ENCODE measurements around the gene RIMBP2.

The RIMBP2 gene

DNA sequence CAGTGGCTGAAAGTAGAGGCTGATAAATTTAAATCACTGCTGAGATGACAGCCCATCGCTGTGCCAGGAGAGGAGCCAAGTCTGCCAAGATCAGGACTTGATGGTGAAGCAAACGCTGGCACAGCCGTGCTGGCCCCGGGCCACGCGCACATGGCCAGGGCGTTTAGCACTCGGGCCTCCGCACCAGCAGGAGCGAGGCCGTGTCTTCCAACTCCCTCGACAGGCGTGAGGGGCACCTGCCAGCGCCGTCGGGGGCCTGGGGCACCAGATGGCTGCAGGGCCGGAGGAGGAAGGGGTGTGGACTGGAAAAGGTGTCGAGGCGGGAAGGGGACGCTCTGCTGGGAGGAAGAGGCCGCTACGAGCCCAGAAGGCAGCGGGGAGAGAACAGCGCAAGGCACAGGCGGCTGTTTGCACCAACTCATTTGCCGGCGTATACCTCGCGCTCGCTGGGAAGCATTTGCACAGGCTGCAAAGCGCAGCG is 29.5 kb downstream of the RIMBP2 start:
- Histone ChIP-seq H3K4me3 (ENCODE audit: low read length) (no peak overlapping the region), H3K36me3 (ENCODE audit: control insufficient read depth, insufficient read depth, low read length, severe bottlenecking) (no peaks in the 10 kb centered on the region), H3K27me3 (replicated peaks; ENCODE audit: control insufficient read depth, insufficient read depth, low read length) (no peaks in the 10 kb centered on the region), H3K4me1 (ENCODE audit: control insufficient read depth, insufficient read depth, low read length) (no peaks in the 10 kb centered on the region), H3K9ac (ENCODE audit: low read length) (no peak overlapping the region), H3K9me3 (ENCODE audit: control insufficient read depth, low read length) (no peaks in the 10 kb centered on the region)
- no peak for DNase-seq (ENCODE audit: low read depth)

DNA sequence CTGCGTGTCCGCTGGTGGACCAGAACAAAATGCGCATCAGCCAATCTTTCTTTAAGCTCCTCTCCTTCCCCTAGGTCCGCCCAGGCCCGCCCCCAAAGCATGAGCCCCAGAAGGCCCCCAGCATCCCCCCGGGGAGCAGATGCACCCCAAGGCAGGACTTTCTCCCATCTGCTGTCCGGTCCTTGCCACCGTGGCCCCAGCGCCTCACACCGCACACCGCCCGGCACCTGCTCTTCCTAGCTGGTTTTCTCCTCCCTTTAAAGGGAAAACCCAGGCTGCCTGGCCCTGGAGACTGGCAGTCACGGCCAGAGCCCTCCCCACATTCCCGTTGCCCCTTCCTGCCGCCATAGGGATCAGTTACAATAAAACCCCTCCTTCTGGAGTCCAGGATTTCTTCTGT is 30.2 kb downstream of the RIMBP2 start:
- no peaks in the 10 kb centered on the region for H3K4me1 ChIP-seq (ENCODE audit: control insufficient read depth, insufficient read depth, low read length)
- no peak for DNase-seq (ENCODE audit: low read depth)
- no peaks in the 10 kb centered on the region for H3K9me3 ChIP-seq (ENCODE audit: control insufficient read depth, low read length)
- no peak overlapping the region for H3K9ac ChIP-seq (ENCODE audit: low read length)
- H3K27me3 ChIP-seq (replicated peaks; ENCODE audit: control insufficient read depth, insufficient read depth, low read length) = no peaks in the 10 kb centered on the region
- no peaks in the 10 kb centered on the region for H3K36me3 ChIP-seq (ENCODE audit: control insufficient read depth, insufficient read depth, low read length, severe bottlenecking)
- H3K4me3 ChIP-seq (ENCODE audit: low read length) = no peak overlapping the region

DNA sequence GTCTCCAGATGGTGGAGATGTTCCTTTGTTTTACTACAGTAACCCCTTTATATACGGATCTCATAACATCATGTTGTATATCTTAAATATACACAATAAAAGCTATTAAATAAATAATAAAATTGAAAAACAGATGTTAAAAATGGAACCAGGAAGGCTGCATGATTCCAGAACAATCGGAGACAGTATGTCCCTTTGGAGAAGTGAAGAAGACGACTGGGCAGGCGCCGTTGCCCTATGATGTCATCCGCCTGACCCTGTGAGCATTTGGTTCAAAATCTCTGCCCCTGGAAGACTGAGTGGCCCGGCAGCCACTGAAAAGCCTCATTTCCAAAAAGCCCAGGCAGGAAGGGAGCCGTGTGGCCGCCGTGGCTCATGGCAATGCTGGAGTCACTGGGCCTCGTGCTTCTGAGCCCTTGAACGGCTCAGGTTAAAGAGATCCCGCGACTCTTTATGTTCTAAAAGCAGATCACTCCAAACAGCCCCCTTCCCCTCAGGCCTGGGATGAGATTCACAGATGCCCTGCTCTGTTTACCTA is 30.8 kb downstream of the RIMBP2 start:
- Histone ChIP-seq H3K9me3 (ENCODE audit: control insufficient read depth, low read length) (no peaks in the 10 kb centered on the region), H3K4me3 (ENCODE audit: low read length) (no peak overlapping the region), H3K27me3 (replicated peaks; ENCODE audit: control insufficient read depth, insufficient read depth, low read length) (no peaks in the 10 kb centered on the region), H3K9ac (ENCODE audit: low read length) (no peak overlapping the region), H3K36me3 (ENCODE audit: control insufficient read depth, insufficient read depth, low read length, severe bottlenecking) (no peaks in the 10 kb centered on the region), H3K4me1 (ENCODE audit: control insufficient read depth, insufficient read depth, low read length) (no peaks in the 10 kb centered on the region)
- DNase-seq (ENCODE audit: low read depth) = no peak

DNA sequence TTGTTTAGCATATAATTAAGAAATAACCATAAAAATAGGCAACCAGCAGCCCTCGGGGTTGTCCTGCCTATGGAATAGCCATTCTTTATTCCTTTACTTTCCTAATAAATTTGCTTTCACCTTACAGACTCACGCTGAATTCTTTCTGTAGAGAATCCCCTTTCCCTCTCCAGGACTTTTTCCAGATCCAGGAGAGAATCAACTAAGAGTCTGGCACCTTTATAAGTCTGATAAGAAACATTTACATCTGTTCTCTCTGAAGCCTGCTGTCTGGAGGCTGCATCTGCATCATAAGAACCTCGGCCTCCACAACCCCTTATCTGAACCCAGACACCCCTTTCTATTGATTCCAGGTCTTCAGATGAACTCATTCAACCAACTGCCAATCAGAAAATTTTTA is 32.3 kb downstream of the RIMBP2 start:
- DNase-seq (ENCODE audit: low read depth) = no peak
- Histone ChIP-seq H3K4me1 (ENCODE audit: control insufficient read depth, insufficient read depth, low read length) (no peaks in the 10 kb centered on the region), H3K9me3 (ENCODE audit: control insufficient read depth, low read length) (no peaks in the 10 kb centered on the region), H3K36me3 (ENCODE audit: control insufficient read depth, insufficient read depth, low read length, severe bottlenecking) (no peaks in the 10 kb centered on the region), H3K4me3 (ENCODE audit: low read length) (no peak overlapping the region), H3K9ac (ENCODE audit: low read length) (no peak overlapping the region), H3K27me3 (replicated peaks; ENCODE audit: control insufficient read depth, insufficient read depth, low read length) (no peaks in the 10 kb centered on the region)

DNA sequence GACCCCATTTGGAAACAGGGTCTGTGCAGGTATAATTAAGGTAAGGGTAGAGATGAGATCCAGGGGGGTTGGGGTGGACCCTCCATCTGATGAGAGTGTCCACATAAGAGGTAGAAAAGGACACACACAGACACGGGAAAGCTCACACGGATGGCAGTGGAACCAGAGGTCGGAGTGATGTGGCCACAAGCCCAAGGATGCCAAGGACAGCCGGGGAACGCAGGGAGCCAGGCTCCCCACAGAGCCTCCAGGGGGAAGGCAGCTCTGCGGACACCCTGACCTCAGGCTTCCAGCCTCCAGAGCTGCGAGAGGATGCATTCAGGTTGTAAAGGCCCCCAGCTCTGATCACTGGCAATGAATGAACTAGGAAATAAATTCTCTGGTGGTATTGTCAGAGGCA is 33.0 kb downstream of the RIMBP2 start:
- Histone ChIP-seq H3K9me3 (ENCODE audit: control insufficient read depth, low read length) (no peaks in the 10 kb centered on the region), H3K4me1 (ENCODE audit: control insufficient read depth, insufficient read depth, low read length) (no peaks in the 10 kb centered on the region), H3K4me3 (ENCODE audit: low read length) (no peak overlapping the region), H3K36me3 (ENCODE audit: control insufficient read depth, insufficient read depth, low read length, severe bottlenecking) (no peaks in the 10 kb centered on the region), H3K9ac (ENCODE audit: low read length) (no peak overlapping the region), H3K27me3 (replicated peaks; ENCODE audit: control insufficient read depth, insufficient read depth, low read length) (no peaks in the 10 kb centered on the region)
- DNase-seq (ENCODE audit: low read depth) = no peak

DNA sequence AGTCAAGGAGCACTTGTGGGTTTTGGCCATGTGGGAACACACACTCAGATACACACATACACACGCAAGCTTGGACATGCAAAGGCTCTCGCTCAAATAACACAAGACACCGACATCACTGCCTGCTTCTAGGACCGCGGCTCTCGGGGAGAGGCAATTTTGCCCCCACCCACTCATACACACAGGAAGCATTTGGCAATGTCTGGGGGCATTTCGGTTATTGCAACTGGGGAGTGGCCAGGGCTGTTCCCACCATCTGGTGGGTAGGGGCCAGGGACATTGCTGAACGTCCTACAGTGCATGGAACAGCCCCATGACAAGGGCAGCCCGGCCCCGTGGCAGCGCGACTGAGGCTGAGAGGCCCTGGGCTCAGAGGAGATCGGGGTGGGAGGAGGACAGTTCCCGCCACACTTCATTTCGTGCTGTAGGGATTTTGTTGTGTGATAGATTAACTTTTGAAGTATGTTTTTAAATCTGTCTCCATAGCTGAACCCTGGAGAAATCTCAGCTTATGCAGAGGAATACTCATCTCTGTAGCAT is 35.6 kb downstream of the RIMBP2 start:
- Histone ChIP-seq H3K27me3 (replicated peaks; ENCODE audit: control insufficient read depth, insufficient read depth, low read length) (no peaks in the 10 kb centered on the region), H3K9ac (ENCODE audit: low read length) (no peak overlapping the region), H3K4me3 (ENCODE audit: low read length) (no peak overlapping the region), H3K4me1 (ENCODE audit: control insufficient read depth, insufficient read depth, low read length) (no peaks in the 10 kb centered on the region), H3K9me3 (ENCODE audit: control insufficient read depth, low read length) (no peaks in the 10 kb centered on the region), H3K36me3 (ENCODE audit: control insufficient read depth, insufficient read depth, low read length, severe bottlenecking) (no peaks in the 10 kb centered on the region)
- no peak for DNase-seq (ENCODE audit: low read depth)

DNA sequence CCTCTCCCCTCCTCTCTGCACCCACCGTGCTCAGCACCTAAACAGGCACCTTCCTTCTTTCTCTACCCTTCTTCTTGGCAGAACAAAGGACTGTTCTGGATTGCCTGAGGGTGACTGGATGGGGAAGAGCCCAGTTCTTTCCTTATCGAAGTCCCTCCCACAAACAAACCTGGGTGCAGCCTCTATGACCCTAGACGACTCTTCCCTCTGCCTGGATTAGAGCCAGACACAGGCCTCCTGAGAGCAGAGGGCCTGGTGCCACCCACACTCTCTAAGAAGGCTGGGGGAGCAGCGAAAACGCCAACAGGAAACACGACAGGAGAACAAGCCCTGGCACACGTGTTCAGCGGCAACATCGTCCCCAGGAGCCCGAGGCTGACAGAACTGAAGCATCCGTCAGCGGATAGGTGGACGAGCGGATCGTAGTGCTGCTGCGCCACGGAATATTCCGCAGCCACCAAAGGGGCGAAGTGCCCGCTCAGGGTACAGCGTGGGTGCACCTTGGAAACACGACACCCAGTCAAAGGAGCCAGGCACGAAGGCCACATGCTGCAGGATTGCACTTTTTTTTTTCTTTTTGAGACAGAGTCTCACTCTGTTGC is 38.0 kb downstream of the RIMBP2 start:
- no peaks in the 10 kb centered on the region for H3K4me1 ChIP-seq (ENCODE audit: control insufficient read depth, insufficient read depth, low read length)
- H3K4me3 ChIP-seq (ENCODE audit: low read length) = no peak overlapping the region
- no peak for DNase-seq (ENCODE audit: low read depth)
- H3K9me3 ChIP-seq (ENCODE audit: control insufficient read depth, low read length) = no peaks in the 10 kb centered on the region
- no peak overlapping the region for H3K9ac ChIP-seq (ENCODE audit: low read length)
- no peaks in the 10 kb centered on the region for H3K27me3 ChIP-seq (replicated peaks; ENCODE audit: control insufficient read depth, insufficient read depth, low read length)
- no peaks in the 10 kb centered on the region for H3K36me3 ChIP-seq (ENCODE audit: control insufficient read depth, insufficient read depth, low read length, severe bottlenecking)

DNA sequence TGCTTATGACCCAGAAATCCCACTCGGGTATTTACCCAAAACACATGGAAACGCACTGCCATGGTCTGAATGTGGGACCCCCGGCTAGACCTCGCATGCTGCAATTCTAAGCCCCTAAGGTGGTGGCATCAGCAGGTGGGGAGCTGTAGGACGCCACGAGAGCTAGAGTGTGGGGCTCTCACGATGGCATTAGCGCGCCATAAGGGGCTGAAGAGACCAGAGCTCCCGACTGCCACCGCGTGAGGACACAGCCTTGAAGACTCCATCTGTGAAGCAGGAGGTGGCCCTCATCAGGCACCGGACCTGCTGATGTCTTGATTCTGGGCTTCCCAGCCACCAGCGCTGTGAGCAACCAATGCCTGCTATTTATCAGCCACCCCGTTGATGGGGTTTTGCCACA is 40.3 kb downstream of the RIMBP2 start:
- no peak overlapping the region for H3K4me3 ChIP-seq (ENCODE audit: low read length)
- H3K9me3 ChIP-seq (ENCODE audit: control insufficient read depth, low read length) = no peaks in the 10 kb centered on the region
- H3K36me3 ChIP-seq (ENCODE audit: control insufficient read depth, insufficient read depth, low read length, severe bottlenecking) = no peaks in the 10 kb centered on the region
- DNase-seq (ENCODE audit: low read depth) = no peak
- no peaks in the 10 kb centered on the region for H3K27me3 ChIP-seq (replicated peaks; ENCODE audit: control insufficient read depth, insufficient read depth, low read length)
- H3K9ac ChIP-seq (ENCODE audit: low read length) = no peak overlapping the region
- H3K4me1 ChIP-seq (ENCODE audit: control insufficient read depth, insufficient read depth, low read length) = no peaks in the 10 kb centered on the region

DNA sequence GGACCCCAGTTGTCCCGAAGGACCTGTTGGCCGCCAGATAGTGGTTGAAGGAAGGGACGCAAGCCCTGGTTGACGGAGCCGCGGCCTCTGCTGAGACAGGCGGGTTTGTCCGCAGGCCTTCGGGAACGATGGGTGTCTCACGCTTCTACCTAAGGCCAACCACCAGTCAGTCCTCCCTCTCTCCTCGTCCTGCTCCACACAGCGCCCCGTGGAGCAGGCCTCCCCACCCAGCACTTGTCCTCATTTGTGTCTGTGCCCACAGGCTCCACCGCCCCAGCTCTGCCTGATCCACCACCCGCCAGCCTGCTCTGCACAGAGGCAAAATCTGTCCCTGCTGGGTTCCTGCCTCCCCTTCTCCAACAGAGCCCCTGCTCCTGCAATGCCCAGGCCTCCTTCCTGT is 41.0 kb downstream of the RIMBP2 start:
- Histone ChIP-seq H3K4me1 (ENCODE audit: control insufficient read depth, insufficient read depth, low read length) (no peaks in the 10 kb centered on the region), H3K9ac (ENCODE audit: low read length) (no peak overlapping the region), H3K36me3 (ENCODE audit: control insufficient read depth, insufficient read depth, low read length, severe bottlenecking) (no peaks in the 10 kb centered on the region), H3K4me3 (ENCODE audit: low read length) (no peak overlapping the region), H3K27me3 (replicated peaks; ENCODE audit: control insufficient read depth, insufficient read depth, low read length) (no peaks in the 10 kb centered on the region), H3K9me3 (ENCODE audit: control insufficient read depth, low read length) (no peaks in the 10 kb centered on the region)
- DNase-seq (ENCODE audit: low read depth) = no peak

DNA sequence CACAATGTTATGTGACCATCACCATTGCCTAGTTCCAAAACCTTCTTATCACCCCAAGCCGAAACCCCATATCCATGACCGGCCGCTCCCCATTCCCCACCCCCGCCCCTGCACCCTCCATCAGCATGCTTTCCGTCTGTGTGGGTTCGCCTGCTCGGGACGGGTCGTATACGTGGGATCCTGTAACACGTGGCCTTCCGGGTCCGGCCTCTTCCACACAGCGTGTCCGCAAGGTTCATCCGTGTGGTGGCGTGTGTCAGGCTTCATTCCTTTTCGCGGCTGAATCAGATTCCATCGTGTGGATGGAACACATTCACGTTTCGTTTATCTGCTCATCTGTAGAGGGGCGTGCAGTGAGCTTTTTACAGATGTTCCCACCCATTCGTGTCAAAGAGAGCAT is 41.4 kb downstream of the RIMBP2 start:
- DNase-seq (ENCODE audit: low read depth) = no peak
- no peaks in the 10 kb centered on the region for H3K36me3 ChIP-seq (ENCODE audit: control insufficient read depth, insufficient read depth, low read length, severe bottlenecking)
- no peaks in the 10 kb centered on the region for H3K27me3 ChIP-seq (replicated peaks; ENCODE audit: control insufficient read depth, insufficient read depth, low read length)
- H3K9me3 ChIP-seq (ENCODE audit: control insufficient read depth, low read length) = no peaks in the 10 kb centered on the region
- no peak overlapping the region for H3K9ac ChIP-seq (ENCODE audit: low read length)
- no peak overlapping the region for H3K4me3 ChIP-seq (ENCODE audit: low read length)
- H3K4me1 ChIP-seq (ENCODE audit: control insufficient read depth, insufficient read depth, low read length) = no peaks in the 10 kb centered on the region

DNA sequence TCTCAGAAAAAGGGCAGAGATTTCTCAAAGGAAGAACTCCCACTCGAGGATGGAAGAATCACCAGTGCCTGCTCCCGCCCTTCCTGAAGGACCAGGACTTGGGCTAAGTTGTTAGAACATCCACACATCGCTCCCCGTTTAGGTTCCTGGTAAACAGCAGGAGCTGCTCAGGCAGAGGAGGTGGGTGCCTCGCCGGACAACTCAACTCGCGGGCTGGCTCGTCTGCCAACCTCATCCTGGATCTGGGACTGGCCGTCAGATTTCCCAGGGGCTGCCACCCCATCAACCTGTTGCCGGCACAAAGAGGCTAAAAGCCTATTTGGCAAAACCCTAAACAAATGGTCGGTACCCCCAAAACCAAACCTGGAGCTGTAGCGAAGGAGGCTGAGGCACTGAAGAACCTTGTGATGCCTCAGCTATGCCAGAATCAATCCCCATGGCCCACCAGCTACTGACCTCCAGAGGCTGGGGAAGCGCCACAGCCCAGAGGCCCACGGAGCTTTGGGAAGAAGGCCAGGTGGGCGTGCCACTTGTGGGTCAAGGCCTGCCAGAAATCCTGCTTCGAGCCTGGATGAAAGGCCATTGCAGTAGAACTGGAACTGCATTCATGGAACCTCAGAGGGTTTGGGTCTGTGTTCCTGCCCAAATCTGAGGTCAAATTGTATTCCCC is 42.9 kb downstream of the RIMBP2 start:
- H3K36me3 ChIP-seq (ENCODE audit: control insufficient read depth, insufficient read depth, low read length, severe bottlenecking) = no peaks in the 10 kb centered on the region
- H3K4me3 ChIP-seq (ENCODE audit: low read length) = no peak overlapping the region
- no peak for DNase-seq (ENCODE audit: low read depth)
- no peaks in the 10 kb centered on the region for H3K9me3 ChIP-seq (ENCODE audit: control insufficient read depth, low read length)
- H3K9ac ChIP-seq (ENCODE audit: low read length) = no peak overlapping the region
- H3K27me3 ChIP-seq (replicated peaks; ENCODE audit: control insufficient read depth, insufficient read depth, low read length) = no peaks in the 10 kb centered on the region
- H3K4me1 ChIP-seq (ENCODE audit: control insufficient read depth, insufficient read depth, low read length) = no peaks in the 10 kb centered on the region

Data from adipocyte (in vitro differentiated cells).